IPS DF 4.7 (cell line): ENCODE measurements around the gene ITGB1BP1.

Experiments
- DNase-seq: peaks from one replicate; pipeline ENCODE4 v3.0.0-alpha.2; 2013; ENCODE audit warnings: low spot score; ENCODE audit errors: extremely low read depth

Gene ITGB1BP1, protein sequence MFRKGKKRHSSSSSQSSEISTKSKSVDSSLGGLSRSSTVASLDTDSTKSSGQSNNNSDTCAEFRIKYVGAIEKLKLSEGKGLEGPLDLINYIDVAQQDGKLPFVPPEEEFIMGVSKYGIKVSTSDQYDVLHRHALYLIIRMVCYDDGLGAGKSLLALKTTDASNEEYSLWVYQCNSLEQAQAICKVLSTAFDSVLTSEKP

DNA sequence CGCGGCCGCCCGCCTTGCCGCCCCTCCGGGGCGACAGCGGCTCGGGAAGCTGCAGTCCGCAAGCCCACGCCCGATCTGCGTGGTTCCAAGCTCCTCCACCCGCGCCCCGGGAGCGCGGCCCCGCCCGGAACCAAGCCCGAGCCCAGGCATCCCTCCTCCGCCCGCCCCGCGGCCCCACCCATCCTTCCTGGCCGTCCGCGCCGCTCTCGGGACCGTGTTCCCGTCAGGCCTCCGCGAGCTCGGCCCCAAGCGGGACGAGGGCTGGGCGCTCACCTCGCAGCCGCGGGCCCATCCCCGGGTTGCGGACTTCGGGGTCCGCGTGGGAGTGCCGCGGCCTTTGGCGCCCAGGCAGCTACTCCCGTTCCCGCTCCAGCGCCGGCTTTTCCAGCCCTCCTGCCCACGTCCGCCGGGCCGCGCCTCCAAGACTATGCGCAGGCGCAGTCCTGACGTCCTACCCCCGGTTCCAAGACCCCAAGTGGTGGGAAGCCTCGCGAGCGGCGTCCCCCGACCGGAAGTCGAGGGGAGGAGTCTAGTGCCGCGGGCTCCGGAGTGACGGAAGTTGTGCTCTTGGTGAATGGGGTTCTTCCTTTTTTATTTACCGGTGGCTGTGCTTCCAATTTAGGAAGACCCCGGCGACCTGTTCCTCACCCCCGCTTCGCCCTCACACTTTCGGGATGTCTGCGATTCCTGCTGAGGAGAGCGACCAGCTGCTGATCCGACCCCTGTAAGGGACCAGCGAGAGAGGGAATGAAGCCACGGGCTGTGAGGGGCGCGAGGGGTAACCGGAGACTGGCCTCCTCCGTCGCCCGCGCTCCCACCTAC lies at the start of gene ITGB1BP1, which contains the start of gene CPSF3:
TSS of gene ITGB1BP1 (minus strand) at position 429 of the 822 bp plus-strand sequence. CDS start 4,831 bp downstream, outside the sequence.
TSS of gene CPSF3 (plus strand) at position 555 of the 822 bp plus-strand sequence. CDS start at position 675, 120 bp downstream.
- peak; percentile 88 for DNase-seq

DNA sequence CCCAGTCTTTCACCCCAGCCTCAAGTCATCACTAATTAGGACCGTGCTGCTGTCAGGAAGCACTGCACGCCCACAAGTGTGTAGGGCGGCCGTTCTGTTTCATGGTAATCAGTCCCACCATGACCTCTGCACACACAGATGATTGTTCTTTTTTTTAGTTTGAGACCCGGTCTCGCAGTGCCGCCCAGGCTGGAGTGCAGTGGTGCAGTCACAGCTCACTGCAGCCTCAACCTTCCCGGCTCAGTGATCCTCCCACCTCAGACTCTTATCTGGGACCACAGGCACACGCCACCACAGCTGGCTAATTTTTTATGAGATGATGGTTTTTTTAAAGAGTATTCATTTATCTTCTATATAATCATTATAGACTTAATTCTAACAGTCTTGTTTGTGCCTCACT lies 49.2 kb upstream of the ITGB1BP1 start:
- DNase-seq = no peak

DNA sequence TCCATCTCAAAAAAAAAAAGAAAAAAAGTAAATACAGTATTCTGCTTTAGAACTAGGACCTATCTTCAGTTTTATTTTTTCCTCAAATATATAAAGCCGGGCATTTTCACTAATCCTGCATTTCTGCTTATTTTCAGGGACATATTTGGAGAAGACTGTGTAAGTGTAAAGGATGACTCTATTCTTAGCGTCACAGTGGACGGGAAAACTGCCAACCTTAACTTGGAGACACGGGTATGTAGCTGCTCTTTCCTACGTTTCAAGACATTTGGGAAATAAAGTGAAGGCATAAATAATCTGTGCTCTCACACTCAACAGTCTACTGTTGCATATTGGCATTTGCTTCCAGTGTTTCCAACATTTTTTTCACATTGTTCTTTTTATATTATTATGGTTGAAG lies 47.9 kb upstream of the ITGB1BP1 start:
- no peak for DNase-seq

DNA sequence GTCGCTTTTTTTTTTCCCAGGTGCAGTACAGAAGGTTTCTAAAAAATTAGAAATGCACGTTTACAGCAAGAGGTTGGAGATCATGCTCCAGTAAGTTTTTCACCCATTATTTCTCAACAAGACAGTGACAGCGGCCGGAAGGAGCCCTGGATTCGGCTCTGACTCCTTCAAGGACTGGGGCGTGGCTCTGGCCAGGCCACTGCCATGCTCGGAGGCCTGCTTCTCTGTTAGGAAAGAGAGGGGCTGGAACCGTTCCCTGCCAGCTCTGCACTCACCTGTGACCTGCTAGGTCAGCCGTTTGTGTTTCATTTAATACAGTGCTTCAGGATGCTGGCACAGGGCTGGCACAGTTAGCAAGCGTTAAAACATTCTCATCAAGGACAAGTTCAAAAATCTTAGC lies 44.4 kb upstream of the ITGB1BP1 start:
- DNase-seq = no peak

DNA sequence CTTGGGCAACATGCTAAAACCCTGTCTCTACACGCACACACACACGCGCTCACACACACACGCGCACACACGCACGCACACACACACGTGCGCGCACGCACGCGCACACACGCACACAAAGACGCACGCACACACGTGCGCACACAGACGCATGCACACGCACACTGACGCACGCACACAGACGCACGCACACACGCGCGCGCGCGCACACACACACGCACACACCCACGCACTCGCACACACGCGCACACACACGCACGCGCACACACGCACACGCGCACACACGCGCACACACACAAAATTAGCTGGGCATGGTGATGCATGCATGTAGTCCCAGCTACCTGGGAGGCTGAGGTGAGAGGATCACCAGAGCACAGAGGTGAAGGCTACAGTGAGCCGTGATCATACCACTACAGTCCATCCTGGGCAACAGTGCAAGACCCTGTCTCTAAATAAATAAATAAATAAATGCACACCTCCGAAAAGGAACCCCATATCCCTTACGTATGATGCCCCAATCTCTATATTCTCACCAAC lies 42.9 kb upstream of the ITGB1BP1 start:
- no peak for DNase-seq

DNA sequence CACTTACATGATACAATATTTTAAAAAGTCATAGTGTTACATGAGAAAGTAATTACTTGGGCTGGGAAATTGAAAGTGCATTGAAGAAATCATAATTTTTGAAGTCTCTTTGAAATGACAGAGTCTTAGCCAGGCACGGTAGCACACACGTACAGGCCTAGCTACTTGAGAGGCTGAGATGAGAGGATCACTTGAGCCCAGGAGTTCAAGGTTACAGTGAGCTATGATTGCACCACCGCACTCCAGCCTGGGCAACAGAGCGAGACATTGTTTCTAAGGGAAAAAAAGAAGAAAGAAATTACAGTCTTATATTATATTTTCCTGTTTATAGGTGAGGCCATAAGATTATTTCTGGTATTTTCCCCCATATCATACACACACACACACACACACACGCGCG lies 41.8 kb upstream of the ITGB1BP1 start:
- no peak for DNase-seq

DNA sequence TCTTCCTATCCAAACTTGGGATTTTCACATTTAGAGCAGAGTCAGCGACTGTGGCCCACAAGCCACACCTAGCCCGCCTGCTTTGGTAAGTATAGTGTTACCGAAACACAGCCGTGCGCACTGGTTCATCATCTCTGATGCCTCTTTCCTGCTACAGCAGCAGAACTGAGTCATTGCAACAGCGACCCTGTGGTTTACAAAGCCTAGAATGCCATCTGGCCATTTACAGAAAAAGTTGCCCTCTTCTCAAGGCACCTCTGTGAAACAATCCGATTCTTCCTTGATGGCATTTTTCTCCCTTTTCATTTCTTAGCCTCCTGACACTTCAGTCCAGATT lies 40.3 kb upstream of the ITGB1BP1 start:
- DNase-seq = no peak

DNA sequence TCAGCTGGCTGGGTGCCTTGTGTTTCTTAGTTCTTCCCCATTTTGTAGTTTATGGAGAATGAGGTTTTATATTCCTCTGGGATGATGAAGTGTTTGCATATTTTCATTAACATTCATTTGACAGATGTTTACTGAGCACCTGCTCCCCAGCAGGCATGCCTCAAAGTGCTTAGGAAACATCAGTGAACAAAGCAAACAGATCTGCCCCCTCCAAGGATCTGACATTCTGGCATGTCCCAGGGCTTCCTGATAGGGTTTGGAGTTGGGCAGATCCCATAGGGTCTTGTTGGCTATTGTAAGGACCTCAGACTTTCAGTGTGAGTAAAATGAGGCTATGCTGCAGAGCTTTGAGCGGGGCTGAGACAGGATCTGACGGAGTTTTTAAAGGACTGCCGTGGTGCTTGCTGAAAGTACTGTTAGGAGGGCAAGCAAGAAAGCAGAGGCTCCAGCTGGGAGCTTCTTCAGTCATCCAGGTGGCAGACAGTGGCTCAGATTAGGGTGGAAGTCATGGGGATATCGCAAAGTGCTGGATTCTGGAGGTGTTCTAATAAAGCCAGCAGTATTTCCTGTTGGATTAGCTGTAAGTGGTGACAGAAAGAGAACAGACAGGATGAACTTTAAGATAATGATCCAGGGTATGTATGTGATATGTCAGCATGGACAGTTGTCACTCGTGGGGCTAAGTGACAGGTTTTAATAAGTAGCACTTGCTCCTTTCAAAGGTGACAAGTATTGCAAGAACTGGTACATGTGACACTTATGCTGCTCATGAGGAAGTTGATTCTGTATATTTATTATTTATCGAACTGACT lies 39.8 kb upstream of the ITGB1BP1 start:
- DNase-seq = no peak

DNA sequence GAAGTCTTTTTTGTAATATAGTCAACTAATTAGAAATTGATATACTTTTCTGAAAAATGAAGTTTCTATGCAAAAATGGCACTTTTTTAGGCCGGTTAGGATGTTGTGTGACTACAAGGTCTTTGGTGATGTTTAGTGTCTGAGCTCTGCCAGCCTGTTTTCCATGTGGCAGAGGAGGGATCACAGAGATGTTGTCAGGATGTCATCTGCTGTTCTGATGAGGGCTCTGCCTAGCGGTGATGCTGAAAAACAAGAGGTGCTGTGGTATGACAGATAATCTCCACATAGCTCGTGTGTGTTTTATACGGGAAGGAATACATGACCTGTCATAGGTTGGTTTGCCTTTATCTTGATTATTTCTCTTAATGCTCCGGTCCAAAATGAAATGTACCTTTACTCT lies 39.0 kb upstream of the ITGB1BP1 start:
- DNase-seq = no peak

DNA sequence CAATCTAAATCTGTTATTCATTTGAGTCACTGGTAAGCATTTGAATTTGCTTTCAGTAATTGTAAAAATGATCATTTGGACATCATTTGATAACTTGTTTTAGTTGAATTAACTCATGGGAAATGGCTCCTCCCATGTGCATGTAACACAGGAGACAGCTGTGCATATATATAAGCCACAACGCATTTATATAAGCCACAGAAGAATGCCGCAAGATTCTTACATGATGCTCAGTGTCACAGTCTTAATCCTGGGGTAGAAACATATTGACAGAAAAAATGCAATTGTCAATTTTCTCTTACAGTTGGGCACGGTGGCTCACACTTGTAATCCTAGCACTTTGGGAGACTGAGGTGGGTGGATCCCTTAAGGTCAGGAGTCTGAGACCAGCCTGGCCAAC lies 37.8 kb upstream of the ITGB1BP1 start:
- DNase-seq = no peak

DNA sequence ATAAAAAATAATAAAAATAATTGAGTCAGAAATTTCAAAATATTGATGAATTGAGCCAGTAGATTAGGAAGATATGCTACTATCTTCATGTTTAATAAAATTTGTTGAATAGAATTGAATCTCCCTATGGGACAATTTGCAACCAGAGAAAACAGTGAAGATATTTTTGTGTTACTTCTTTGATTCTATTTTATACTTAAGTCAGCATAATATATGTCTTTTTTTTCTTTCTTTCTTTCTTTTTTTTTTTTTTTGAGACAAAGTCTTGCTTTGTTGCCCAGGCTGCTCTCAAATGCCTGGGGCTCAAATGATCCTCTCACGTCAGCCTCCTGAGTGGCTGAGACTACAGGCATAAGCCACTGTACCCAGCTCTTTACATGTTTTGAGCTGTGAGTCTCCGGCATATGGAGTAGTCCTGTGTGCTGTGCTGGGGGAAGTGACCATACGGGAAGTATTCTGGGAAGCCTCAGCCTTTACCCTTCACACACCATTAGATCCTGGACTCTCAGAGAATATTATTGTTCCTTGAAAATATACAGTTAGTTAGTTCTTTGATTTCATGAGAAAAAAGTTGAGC lies 37.2 kb upstream of the ITGB1BP1 start:
- DNase-seq = no peak

DNA sequence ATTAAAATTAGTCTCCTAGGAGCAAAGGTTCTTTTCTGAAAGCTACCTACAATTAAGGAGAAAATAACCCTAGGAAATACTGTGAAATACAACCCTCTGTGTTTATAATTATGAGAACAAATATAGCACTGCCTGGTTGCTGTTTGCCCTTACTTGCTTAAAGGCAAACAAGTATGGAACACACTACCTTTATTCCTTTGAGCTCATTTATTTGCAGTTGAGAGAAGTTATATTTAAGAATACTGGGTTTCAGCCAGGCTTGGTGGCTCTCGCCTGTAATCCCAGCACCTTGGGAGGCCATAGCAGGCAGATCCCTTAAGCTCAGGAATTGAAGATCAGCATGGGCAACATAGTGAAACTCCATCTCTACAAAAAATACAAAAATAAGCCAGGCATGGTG lies 27.9 kb upstream of the ITGB1BP1 start:
- no peak for DNase-seq

DNA sequence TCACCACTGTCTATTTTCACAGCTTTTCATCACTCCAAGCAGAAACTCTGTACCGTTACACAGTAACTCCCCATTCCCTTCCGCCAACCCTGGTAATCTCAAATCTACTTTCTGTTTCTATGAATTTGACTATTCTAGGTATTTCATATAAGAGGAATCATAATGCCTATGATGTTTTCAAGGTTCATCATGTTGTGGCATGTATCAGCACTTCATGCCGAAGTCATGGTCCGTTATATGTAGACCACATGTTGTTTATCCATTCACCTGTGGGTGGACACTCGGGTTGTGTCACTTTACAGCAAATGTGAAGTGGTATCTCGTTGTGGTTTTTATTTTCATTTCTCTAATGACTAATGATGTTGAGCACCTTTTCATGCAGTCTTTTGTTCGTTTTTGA lies 21.8 kb upstream of the ITGB1BP1 start:
- no peak for DNase-seq

DNA sequence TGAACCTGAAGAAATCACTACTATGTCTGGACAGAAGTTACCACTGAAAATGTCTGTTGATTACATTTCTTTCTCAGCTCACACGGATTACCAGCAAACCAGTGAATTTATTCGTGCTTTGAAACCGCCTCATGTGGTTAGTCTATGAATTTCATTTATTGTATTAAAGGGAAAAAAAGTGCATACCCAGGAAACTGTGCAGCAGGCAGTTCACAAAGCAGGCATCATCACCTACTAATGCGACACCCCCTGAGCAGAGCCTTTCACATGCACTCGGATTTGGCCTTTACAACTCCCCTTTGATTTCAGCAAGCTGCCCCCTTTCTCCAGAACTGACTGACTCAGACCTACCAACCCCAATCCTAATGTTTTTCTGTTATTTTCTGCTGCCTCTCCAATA lies 20.2 kb upstream of the ITGB1BP1 start:
- DNase-seq = no peak

DNA sequence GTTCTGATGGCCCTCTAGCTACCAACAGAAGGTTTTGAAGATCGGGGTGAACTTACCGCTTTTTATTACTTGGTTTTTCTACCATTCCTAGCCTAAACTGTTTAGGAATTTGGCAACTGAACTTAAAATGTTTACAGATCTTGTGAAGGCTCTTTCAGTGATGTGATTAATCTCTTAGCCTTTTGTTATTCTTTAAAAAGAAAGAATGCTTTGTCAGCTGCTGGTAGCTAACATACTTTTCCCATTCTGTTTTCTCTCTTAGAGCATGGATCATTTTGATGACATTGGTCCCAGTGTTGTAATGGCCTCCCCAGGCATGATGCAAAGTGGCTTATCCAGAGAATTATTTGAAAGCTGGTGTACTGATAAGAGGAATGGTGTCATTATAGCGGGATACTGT lies 18.2 kb upstream of the ITGB1BP1 start:
- DNase-seq = no peak

DNA sequence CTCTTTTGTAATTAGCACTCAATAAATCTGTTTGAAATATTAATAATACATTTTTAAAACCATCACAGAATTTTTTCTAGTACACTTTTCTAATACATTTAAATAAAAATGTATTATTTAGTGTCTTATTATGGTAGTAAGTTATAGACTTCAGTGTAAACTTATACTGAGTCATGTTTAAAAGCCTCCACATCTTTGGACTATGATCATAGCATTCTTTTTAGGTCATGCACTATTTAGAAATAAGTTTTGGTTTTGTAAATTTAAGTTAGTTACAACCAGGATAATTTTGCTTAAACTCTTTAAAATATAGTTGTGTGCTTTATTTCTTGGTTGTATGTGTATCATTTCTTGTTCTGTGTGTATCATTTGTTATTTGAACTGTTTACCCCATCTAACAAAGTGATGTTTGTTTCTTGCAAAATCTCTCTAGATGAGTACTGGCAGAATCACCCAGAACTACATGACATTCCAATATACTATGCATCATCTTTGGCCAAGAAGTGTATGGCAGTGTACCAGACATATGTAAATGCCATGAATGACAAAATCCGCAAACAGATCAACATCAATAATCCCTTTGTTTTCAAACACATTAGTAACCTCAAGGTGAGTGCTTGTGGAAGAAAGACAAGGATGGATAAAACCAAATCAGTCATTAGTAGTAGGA lies 16.9 kb upstream of the ITGB1BP1 start:
- DNase-seq = no peak

DNA sequence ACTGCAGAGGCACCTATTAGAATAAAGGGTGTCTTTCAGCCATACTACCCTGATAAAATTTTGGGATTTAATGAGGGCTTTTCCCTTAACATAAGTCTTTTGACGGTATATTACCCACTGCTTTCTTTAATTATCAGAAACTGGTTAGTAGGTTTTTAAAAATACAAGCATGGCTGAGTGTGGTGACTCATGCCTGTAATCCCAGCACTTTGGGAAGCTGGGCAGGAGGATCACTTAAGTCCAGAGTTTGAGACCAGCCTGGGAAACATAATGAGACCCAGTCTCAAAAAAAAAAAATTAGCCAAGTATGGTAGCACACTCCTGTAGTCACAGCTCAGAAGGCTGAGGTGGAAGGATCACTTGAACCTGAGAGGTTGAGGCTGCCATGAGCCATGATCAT lies 16.2 kb upstream of the ITGB1BP1 start:
- DNase-seq = no peak

DNA sequence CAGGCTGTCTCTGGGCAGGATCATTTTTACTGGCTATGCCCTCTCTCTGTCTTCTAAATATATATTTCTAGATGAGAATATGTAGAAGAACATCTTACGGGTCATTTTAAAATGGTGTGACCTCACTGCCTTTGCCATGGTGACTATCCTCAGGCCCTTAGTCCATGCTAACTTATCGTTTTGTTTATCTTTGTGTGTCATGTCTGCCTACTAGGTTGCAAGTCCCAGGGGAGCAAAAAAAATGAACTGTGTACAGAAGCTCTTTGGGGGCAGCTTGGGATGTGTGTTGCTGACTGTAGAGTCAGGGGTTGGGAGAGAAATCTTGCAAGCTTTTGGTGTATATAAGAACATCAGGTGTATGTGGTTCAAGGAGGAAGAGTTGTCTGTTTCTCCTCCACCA lies 11.2 kb upstream of the ITGB1BP1 start:
- no peak for DNase-seq

DNA sequence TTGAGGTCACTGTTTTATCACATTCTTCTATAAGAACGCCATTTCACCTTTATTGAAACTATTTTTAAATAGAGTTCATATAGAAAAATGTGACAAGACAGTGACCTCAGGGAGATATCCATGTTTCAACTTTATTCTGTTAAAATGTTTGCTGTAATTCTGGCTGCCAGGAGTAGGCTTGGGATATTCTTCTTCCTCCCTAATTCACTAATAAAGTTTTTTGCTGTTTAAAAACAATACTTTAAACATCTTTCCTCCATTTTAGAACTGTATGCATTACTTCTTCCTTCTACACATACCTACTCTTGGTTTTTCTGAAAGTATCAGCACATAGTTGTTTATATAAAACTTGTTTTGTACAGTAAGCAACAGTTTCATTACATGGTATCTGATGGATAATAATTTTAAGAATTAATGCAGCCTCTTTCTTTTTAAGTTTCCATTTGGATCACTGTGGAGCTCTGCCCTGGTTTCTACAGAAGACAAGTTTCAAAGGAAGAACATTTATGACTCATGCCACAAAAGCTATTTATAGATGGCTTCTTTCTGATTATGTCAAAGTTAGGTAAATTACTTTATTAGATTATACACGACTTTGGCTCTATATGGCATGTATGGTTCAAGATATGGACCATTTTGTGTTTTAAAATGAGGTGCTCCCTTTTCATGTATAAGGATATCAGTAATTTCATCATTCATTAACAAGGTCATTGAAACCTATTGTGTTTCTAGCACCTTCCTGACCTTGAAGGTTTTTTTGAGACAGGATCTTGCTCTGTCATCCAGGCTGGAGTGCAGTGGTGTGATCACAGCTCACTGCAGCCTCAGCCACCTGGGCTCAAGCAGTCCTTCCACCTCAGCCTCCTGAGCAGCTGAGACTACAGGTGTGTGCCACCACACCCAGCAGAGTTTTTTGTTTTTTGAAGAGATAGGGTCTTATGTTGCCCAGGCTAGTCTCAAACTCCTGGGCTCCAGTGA lies 7.3 kb upstream of the ITGB1BP1 start:
- DNase-seq = no peak
